Gastrocnemius medialis (tissue), 4 donors: Measurements from ENCODE around the gene SPEN. TPM values are rescaled to one million over a fixed set of nuclear protein-coding genes. Genes with fewer than 3 reads are reported as not detected.

Experiments
- ATAC-seq, 2 donors: fragments of 150-250 bp; one replicate each; pipeline ENCODE4 v1.9.1; 2016
- DNase-seq, 2 donors: peaks; one replicate each; pipeline ENCODE4 v3.0.0-alpha.2; 2019
- H3K27ac ChIP-seq, 4 donors: fragments of 200-600 bp; sonication (generic); 1 replicate in 1 of 4; 2 replicates in 3 of 4; pipeline ENCODE4 v1.5.1; 2016 to 2018; ENCODE audit warnings: mild to moderate bottlenecking in 2 of 4, moderate library complexity in 1 of 4
- H3K27me3 ChIP-seq, 3 donors: fragments of 200-600 bp; sonication (generic) in 2 of 3; 1 replicate in 1 of 3; 2 replicates in 2 of 3; pipeline versions ENCODE4 v1.5.1 to v1.6.0; 2016 to 2019; ENCODE audit warnings: mild to moderate bottlenecking in 1 of 3, moderate library complexity in 1 of 3
- H3K36me3 ChIP-seq, 2 donors: fragments of 200-600 bp; sonication (generic) in 1 of 2; one replicate each; pipeline ENCODE4 v1.5.1; 2017 to 2018
- H3K4me1 ChIP-seq, 2 donors: fragments of 200-600 bp; sonication (generic) in 1 of 2; one replicate each; pipeline ENCODE4 v1.5.1; 2016 to 2017; ENCODE audit warnings: mild to moderate bottlenecking in 2 of 2
- H3K4me3 ChIP-seq, 4 donors: fragments of 200-600 bp; sonication (generic) in 3 of 4; 1 replicate in 1 of 4; 2 replicates in 3 of 4; pipeline ENCODE4 v1.5.1; 2016 to 2019; ENCODE audit warnings: mild to moderate bottlenecking in 2 of 4
- H3K9me3 ChIP-seq, 3 donors: fragments of 200-600 bp; sonication (generic) in 2 of 3; 1 replicate in 1 of 3; 2 replicates in 2 of 3; pipeline ENCODE4 v1.5.1; 2016 to 2019
- CTCF ChIP-seq, 5 experiments: fragments of 450-650 bp in 3 of 5; fragments of 200-600 bp in 2 of 5; sonication (generic) in 2 of 5; IDR thresholded peaks in 4 of 5; conservative IDR thresholded peaks in 1 of 5; 1 replicate in 4 of 5; 2 replicates in 1 of 5; pipeline ENCODE4 v1.5.1; 2016 to 2019; ENCODE audit warnings: antibody characterized with exemption in 5 of 5, mild to moderate bottlenecking in 3 of 5, moderate library complexity in 3 of 5
- POLR2A ChIP-seq, 2 donors: fragments of 450-650 bp; IDR thresholded peaks; one replicate each; pipeline ENCODE4 v1.6.1; 2017; ENCODE audit warnings: antibody characterized with exemption in 2 of 2, mild to moderate bottlenecking in 2 of 2, moderate library complexity in 2 of 2
- in situ Hi-C, 4 donors: fragments of 200-750 bp; cut with MboI; loops; one replicate each; pipeline versions ENCODE4 v1.15.0 to v1.8.0; 2017; ENCODE audit warnings: low sequenced_read_pairs in 4 of 4
- intact Hi-C: fragments of 100-400 bp; cut with DNase I; formaldehyde crosslinking; loops from one replicate; pipeline ENCODE4 v1.15.1; 2023; ENCODE audit warnings: low total_unique reads
- total RNA-seq, 4 donors: library from RNA; depleted of rRNA; stranded (reverse); fragments of >200 nt; gene quantifications; one replicate each; pipeline versions ENCODE4 v1.1.0 to v1.2.3, GENCODE V29; 2016

SPEN gene
- total RNA-seq, 4 donors from 2014 or later, result 21.7 to 55.5 (median 38.0) TPM

GRCh38 chr1:15850471-15851001, 3.0 kb downstream of the SPEN start:
- ATAC-seq, result no peak
- Histone ChIP-seq H3K36me3 (no peaks in the 10 kb centered on the region), H3K9me3 (no peaks in the 10 kb centered on the region), H3K27me3 (no peaks in the 10 kb centered on the region), H3K4me3 (peak overlapping the region; percentile 74 to 88 (median 82)), H3K27ac (peak overlapping the region; percentile 90 to 99 (median 98)), H3K4me1 (peaks cover 55 to 66% of the 10 kb centered on the region in 2 donors)
- in situ Hi-C loops, result loop anchor here in 1 of 4 donors (5.0 kb wide), 1 partner anchor 37 kb away; no protein-coding TSS in a partner anchor
- no peak for DNase-seq
- intact Hi-C loops, result no loop called here
- no peak for TF ChIP-seq CTCF (IDR thresholded peaks at IDR 0.05 in 4 of 5, conservative IDR thresholded peaks at IDR 0.05 in 1 of 5)

- H3K9me3 ChIP-seq, result no peaks in the 10 kb centered on the region
- TF ChIP-seq POLR2A (IDR thresholded peaks at IDR 0.05) (no peak), CTCF (IDR thresholded peaks at IDR 0.05 in 4 of 5, conservative IDR thresholded peaks at IDR 0.05 in 1 of 5) (no peak)
- peak overlapping the region; percentile 90 to 99 (median 98) for H3K27ac ChIP-seq
- H3K36me3 ChIP-seq, result no peaks in the 10 kb centered on the region
- ATAC-seq, result no peak
- no peaks in the 10 kb centered on the region for H3K27me3 ChIP-seq
- in situ Hi-C loops (loop anchor here in 1 of 4 donors (5.0 kb wide), 1 partner anchor 36 kb away; no protein-coding TSS in a partner anchor), intact Hi-C loops (no loop called here)
- H3K4me3 ChIP-seq, result peak overlapping the region; percentile 4 to 79 (median 16)
- DNase-seq, result no peak
- peaks cover 64% of the 10 kb centered on the region in 2 donors for H3K4me1 ChIP-seq
Measured at GRCh38 chr1:15851210-15852035, 3.9 kb downstream of the SPEN start.

- Histone ChIP-seq H3K4me1 (peaks cover 63 to 66% of the 10 kb centered on the region in 2 donors), H3K36me3 (no peaks in the 10 kb centered on the region), H3K27ac (peak overlapping the region; percentile 90 to 99 (median 98)), H3K4me3 (peak overlapping the region; percentile 4 to 29 (median 16)), H3K9me3 (no peaks in the 10 kb centered on the region), H3K27me3 (no peaks in the 10 kb centered on the region)
- no peak for TF ChIP-seq CTCF (IDR thresholded peaks at IDR 0.05 in 4 of 5, conservative IDR thresholded peaks at IDR 0.05 in 1 of 5)
- peak; percentile 12 to 21 for ATAC-seq
- DNase-seq, result no peak
- intact Hi-C loops, result no loop called here
- in situ Hi-C loops, result loop anchor here in 1 of 4 donors (5.0 kb wide), 1 partner anchor 35 kb away; no protein-coding TSS in a partner anchor
Measured at GRCh38 chr1:15852036-15852827, 4.7 kb downstream of the SPEN start.

- H3K27me3 ChIP-seq, result no peaks in the 10 kb centered on the region
- in situ Hi-C loops (loop anchor here in 1 of 4 donors (5.0 kb wide), 1 partner anchor 34 kb away; no protein-coding TSS in a partner anchor), intact Hi-C loops (no loop called here)
- H3K36me3 ChIP-seq, result no peaks in the 10 kb centered on the region
- peaks cover 68 to 72% of the 10 kb centered on the region in 2 donors for H3K4me1 ChIP-seq
- DNase-seq (no peak), ATAC-seq (no peak)
- peak overlapping the region; percentile 90 to 99 (median 98) for H3K27ac ChIP-seq
- peak overlapping the region in 1 of 4 donors; percentile 27 for H3K4me3 ChIP-seq
- no peak for TF ChIP-seq CTCF (IDR thresholded peaks at IDR 0.05 in 4 of 5, conservative IDR thresholded peaks at IDR 0.05 in 1 of 5)
- no peak for TF ChIP-seq POLR2A (IDR thresholded peaks at IDR 0.05)
- H3K9me3 ChIP-seq, result no peaks in the 10 kb centered on the region
Measured at GRCh38 chr1:15852828-15853302, 5.4 kb downstream of the SPEN start.
